Stimulated activated naive CD8-positive, alpha-beta T cell treated with anti-CD3 and anti-CD28 coated beads, Interleukin-15, Interleukin-2, amounts not matched to agents 100 U/mL and 50 U/mL, for 24 hours (primary cell): Measurements from ENCODE around the gene TFPT.
"Not testable (repeated sequence)": the region's sequence is repeated elsewhere in the genome, so short reads cannot be mapped to it uniquely, and the experiment has no call there.

Experiments
- ATAC-seq: fragments of 150-1000 bp; cut with Tn5 transposase; one replicate; pipeline ENCODE4 v1.10.0; 2021
- DNase-seq: peaks from one replicate; pipeline ENCODE4 v3.0.0; 2021

TFPT gene

DNA sequence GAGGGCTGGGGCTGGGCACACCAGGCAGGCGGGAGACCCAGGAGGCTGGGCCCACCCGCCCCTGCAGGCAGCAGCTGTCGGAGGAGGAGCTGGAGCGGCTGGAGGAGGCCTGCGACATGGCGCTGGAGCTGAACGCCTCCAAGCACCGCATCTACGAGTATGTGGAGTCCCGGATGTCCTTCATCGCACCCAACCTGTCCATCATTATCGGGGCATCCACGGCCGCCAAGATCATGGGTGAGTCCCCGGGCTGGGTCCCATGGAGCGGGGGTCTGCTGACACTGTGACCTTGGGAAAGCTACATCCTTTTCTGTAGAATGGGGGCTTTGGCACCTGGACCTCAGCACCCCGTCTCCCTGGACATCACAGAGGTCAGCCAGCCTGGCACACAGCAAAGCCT lies 8.2 kb upstream of the TFPT start:
- ATAC-seq: no peak

DNA sequence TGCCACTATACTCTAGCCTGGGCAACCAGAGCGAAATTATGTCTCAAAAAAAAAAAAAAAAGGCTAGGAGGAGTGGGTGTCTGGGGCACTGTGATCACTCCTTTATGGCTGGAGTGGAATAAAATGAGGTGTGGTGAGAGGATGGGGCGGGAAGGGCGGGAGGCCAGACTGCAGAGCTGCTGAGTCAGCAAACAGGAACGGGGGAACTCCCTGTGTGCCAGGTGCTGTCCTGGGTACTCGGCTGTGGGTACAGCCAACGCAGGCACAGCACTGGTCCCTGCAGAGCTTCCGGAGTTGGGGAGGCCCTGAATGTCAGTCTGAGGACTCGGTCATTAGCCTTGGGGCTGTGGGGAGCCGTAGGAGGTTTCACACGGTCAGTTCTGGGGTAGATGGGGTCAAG lies 5.8 kb upstream of the TFPT start:
- DNase-seq (no peak), ATAC-seq (no peak)

More for the DNA sequence above, 8.2 kb upstream of the TFPT start:
- DNase-seq: no peak

- peak; percentile 47 for ATAC-seq
These were observed 933 bp downstream of the TFPT start for GRCh38 chr19:54114340-54115108.

DNA sequence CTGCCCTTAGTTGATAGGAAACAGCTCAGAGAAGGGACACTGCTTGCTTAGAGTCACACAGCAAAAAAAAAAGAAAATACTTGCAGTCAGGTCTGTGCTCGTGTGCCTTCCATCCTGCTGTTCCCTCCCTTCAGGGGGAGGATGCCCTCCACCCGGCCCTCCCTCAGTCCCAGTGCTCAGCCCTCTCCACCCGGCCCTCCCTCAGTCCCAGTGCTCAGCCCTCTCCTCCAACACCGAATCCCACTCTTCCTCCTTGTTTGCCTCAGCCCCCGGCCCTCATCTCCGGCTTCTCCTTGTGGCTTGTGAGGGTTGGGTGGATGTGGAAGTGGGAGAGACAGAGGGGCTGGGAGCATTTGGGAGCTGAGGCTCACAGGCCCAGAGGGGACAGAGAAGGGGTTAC lies 5.8 kb downstream of the TFPT start:
- DNase-seq (no peak), ATAC-seq (peak; percentile 64)

More at GRCh38 chr19:54114340-54115108, 933 bp downstream of the TFPT start:
- DNase-seq: peak; percentile 62

DNA sequence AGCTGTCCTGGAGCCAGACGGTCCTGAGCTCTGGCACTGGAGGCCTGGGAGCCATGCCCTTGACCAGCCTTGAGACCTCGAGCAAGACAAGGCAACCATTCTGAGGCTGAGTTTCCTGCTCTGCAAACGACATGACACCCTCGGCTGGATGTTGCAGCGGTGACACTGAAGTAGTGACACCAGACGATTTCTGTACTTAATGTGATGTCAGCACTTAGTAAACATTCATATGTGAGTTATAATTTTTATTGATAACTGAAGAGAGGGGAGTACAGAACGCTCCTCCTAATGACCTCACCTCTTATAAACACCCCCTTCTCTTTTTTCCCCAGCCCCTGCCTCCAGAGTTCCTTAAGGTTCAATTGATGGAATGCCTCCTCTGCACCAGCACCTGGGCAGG lies 7.0 kb downstream of the TFPT start:
- DNase-seq (no peak), ATAC-seq (no peak)

DNA sequence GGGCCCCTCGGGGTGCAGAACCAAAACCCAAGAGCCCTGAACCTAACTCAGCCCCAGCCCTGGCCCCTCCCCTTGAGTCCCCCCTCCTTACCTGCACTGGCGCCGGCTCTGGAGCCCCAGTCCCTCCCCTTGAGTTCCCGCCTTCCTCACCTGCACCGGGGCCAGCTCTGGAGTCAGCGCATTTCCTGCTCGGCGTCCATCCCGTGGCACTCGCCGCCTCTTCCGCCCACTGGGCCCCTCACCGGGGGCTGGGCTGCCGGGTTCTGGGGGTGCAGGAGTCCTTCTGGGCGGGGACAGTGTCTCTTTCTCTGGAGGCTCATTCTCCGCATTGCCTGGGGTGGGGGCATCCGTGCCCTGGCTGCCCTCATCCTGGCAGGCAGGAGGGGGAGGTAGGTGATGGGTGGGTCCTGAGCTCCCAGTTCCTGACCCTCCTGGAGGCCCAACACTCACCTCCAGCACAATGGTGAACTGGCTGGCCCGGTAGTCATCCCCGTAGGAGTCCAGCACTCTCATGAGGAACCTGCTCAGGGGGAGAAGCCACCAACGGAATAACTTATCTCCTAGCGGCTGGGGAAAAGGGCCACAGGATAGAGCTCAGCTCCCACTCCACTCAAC lies 7.5 kb downstream of the TFPT start:
- no peak for ATAC-seq
- DNase-seq: no peak

GRCh38 chr19:54106716-54107115 lies 8.7 kb downstream of the TFPT start:
- ATAC-seq (no peak), DNase-seq (peak; percentile 3)

DNA sequence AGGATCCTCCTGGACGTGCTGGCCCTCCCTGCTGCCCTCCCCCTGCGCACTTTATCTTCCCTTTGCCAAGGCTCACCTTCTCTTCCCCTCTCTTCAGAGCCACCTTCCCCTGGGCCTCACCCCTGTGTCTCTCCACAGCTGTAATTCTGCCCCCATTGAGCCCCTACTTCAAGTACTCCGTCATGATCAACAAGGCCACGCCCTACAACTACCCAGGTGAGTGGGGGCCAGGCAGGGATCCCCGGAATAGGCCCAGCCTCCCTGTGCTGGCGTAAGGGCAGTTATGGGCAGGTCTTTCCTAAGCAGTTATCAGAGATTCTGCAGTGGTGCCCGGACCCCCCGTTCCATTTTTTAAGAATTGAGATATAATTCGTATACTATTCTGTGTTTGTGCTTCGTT lies 9.7 kb downstream of the TFPT start:
- ATAC-seq: no peak
- peak; percentile 4 for DNase-seq

DNA sequence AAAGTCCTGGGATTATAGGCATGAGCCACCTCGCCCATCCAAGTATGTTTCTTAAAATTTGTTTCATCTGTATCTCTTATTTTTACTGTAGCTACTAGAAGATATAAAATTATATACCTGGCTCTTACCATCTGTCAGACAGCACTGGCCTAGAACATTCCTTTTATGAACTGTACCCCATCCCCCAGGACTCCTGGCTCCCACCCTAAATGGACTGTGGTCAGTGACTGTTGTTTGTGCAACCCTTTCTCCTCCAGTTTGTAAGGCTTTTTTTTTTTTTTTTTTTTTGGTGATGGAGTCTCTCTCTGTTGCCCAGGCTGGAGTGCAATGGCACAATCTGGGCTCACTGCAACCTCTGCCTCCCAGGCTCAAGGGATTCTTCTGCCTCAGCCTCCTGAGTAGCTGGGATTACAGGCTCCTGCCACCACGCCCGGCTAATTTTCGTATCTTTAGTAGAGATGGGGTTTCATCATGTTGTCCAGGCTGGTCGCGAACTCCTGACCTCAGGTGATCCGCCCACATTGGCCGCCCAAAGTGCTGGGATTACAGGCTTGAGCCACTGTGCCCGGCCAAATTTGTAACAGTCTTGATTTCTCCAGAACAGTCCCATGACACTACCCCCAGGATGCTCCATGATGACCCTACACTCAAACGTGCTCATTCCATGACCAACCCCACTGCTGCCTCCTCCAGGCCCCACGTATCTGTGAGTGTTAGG lies 10.3 kb downstream of the TFPT start:
- DNase-seq (peak; percentile 3), ATAC-seq (no peak)

DNA sequence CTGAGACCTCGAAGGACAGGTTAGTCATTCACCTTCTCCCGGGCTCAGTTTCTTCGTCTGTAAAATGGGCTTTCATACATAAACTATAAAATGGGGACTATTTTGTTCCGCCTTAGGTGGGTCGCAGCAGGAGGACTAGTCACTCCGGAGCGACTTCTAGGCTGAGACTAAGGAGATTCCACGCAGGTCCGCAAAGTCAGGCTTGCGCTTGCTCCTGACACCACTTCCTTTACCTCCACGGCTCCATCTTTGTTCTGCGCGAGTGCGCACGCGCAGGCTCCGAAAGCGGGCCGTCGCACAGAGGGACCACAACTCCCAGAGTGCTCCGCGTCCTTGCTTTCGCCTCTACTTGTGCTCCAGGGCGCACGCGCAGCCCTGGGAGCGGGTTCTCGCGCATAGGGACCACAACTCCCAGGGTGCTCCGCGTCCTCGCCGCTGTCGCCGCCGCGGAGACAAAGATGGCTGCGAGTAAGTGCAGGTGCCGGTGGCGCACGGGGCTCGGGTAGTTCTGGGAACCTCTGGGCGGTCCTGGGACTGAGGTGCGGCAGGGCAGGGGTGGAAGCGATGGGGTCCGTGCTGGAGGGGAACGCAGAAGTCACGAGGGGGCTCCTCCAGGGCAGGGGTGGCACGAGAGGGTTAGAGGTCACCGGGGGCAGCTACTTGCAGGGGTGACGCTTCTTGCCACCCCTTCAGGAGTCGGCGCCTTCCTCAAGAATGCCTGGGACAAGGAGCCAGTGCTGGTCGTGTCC lies 12.9 kb downstream of the TFPT start, which contains the start of gene NDUFA3:
NDUFA3 (plus strand) TSS at position 435 of the 749 bp plus-strand sequence; CDS start at position 459, 24 bp downstream.
- ATAC-seq: peak; percentile 98

GRCh38 chr19:54100561-54100960 lies 14.9 kb downstream of the TFPT start, which contains the start of gene OSCAR:
TSS of gene OSCAR (minus strand) at chr19:54100803. CDS start at chr19:54100792, 11 bp downstream.
- ATAC-seq (no peak), DNase-seq (no peak)

More for the DNA sequence above, 12.9 kb downstream of the TFPT start, which contains the start of gene NDUFA3:
- peak; percentile 97 for DNase-seq

- ATAC-seq, DNase-seq: not testable (repeated sequence)
These were observed 15.6 kb downstream of the TFPT start for GRCh38 chr19:54099903-54100255.

GRCh38 chr19:54099190-54099902 lies 16.1 kb downstream of the TFPT start:
- no peak for ATAC-seq
- no peak for DNase-seq

- no peak for DNase-seq
- ATAC-seq: peak; percentile 31
These were observed 18.8 kb downstream of the TFPT start for GRCh38 chr19:54096617-54097106.

DNA sequence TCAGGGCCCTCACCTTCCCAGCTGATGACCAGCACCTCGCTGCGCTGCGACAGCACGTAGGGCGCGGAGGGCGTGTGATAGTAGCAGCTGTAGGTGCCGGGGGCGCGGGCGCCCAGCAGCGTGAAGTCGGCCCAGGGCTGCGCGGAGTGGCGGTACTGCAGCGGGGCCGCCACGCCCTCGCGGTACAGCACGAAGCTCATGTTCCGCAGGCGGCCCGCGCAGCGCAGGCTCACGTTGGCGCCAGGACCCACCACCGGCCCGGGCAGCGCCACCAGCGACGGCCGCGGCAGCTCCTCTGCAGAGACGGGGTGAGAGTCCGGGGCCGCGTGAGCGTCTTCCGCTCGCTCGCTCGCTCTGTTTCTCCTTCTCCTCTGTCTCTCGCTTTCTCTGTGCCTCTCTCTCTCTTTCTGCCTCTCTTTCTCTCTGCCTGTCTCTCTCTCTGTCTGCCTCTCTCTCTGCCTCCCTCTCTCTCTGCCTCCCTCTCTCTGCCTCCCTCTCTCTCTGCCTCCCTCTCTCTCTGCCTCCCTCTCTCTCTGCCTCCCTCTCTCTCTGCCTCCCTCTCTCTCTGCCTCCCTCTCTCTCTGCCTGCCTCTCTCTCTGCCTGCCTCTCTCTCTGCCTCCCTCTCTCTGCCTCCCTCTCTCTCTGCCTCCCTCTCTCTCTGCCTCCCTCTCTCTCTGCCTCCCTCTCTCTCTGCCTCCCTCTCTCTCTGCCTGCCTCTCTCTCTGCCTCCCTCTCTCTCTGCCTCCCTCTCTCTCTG lies 19.4 kb downstream of the TFPT start:
- peak; percentile 80 for ATAC-seq
- peak; percentile 56 for DNase-seq

GRCh38 chr19:54095136-54095858 lies 20.2 kb downstream of the TFPT start:
- ATAC-seq (no peak), DNase-seq (no peak)

DNA sequence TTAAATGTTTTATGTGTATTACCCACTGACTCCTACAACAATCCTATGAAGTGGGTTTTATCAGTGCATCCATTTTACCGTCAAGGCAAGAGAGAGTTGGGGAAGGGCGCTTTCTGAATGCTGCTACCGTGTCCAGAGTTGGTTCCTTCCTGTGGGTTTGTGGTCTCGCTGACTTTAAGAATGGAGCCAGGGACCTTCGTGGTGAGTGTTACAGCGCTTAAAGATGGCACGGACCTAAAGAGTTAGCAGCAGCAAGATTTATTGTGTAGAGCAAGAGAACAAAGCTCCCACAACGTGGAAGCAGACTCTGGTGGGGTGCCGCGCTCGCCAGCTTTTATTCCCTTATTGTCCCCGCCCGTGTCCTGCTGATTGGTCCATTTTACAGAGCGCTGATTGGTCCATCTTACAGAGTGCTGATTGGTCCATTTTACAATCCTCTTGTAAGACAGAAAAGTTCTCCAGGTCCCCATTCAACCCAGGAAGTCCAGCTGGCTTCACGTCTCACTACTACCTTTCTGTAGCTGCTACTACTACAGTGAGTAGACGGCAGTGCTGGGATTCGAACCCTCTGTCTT lies 20.9 kb downstream of the TFPT start:
- DNase-seq: no peak
- ATAC-seq: no peak

GRCh38 chr19:54084410-54084809 lies 31.0 kb downstream of the TFPT start:
- ATAC-seq (no peak), DNase-seq (no peak)

GRCh38 chr19:54081032-54081431 lies 34.4 kb downstream of the TFPT start, which contains the start of gene TARM1:
TSS of gene TARM1 (minus strand) at chr19:54081365. CDS start at chr19:54081340, 25 bp downstream.
- DNase-seq (no peak), ATAC-seq (no peak)
